ENCODE results near the gene PKP2. TPM values are rescaled to one million over a fixed set of nuclear protein-coding genes. Genes with fewer than 3 reads are reported as not detected.
"Not testable (repeated sequence)": the region's sequence is repeated elsewhere in the genome, so short reads cannot be mapped to it uniquely, and the experiment has no call there.

Gene PKP2
- total RNA-seq, 1 donor from 2014 or later: 1.5 TPM

GRCh38 chr12:32868885-32869284 lies 27.7 kb downstream of the PKP2 start:
- DNase-seq (ENCODE audit: extremely low read depth, low read depth, low spot score): no peak

- DNase-seq (ENCODE audit: extremely low read depth, low read depth, low spot score): no peak
These were observed 31.8 kb downstream of the PKP2 start for GRCh38 chr12:32864731-32865130.

DNA sequence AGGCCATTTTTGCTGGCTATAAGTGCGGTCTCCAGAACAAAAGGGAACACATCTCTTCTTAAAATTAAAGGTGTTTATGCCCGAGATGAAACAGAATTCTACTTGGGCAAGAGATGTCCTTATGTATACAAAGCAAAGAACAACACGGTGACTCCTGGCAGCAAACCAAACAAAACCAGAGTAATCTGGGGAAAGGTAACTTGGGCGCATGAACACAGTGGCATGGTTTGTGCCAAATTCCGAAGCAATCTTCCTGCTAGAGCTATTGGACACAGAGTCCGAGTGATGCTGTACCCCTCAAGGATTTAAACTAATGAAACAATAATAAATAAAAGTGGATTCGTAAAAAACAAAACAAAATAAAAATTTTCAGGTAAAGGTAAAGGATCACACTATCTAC lies 33.4 kb downstream of the PKP2 start:
- no peak for DNase-seq (ENCODE audit: extremely low read depth, low read depth, low spot score)

- DNase-seq (ENCODE audit: extremely low read depth, low read depth, low spot score): not testable (repeated sequence)
These were observed 34.9 kb downstream of the PKP2 start for GRCh38 chr12:32861658-32862057.

DNA sequence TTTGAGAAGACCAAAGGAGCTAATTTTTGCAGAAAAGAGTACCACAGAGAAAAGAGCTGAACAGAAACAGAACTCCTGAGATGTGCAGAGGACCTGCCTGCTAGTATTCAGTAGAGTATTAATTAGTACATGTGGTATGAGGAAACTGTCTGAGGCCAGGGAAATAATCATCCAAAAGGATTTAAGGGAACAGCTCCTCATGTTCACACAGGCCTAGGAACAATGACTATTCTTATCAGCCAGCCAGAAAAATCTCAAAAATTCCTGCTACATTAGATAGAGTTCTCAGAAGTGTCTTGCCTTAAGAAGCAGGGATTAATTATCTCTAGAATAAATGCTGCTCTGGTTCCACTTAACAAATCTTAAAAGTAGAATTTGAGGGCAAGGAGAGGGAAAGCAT lies 36.4 kb downstream of the PKP2 start:
- DNase-seq (ENCODE audit: extremely low read depth, low read depth, low spot score): no peak

DNA sequence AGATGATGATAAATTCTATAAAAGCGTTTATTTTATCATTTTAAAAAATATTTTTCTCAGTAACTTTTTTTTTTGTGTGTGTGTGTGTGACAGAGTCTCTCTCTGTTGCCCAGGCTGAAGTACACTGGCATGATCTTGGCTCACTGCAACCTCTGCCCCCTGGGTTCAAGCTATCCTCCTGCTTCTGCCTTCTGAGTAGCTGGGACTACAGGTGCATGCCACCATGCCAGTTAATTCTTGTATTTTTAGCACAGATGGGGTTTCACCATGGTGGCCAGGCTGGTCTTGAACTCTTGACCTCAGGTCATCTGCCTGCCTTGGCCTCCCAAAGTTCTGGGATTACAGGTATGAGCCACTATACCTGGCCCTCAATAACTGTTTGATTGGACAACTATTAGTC lies 37.2 kb downstream of the PKP2 start:
- no peak for DNase-seq (ENCODE audit: extremely low read depth, low read depth, low spot score)

DNA sequence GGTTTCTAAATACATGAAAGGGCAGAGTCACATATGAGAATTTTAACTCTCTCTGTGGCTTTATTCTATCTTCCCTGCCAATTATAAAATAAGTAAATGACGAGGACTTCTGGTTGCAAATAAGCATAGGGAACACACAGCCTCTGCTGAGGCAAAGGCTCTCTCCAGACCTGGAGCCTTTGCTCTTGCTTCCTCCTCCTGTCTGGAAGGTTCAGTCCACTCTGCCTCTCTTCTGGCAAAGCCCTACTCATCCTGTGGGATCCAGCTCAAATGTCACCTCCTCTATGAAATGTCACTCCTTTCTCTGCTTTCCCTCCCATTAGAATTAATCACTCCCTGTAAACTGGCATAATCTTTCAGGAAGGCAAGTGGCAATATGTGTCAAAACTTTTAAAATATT lies 41.9 kb downstream of the PKP2 start:
- DNase-seq (ENCODE audit: extremely low read depth, low read depth, low spot score): no peak

DNA sequence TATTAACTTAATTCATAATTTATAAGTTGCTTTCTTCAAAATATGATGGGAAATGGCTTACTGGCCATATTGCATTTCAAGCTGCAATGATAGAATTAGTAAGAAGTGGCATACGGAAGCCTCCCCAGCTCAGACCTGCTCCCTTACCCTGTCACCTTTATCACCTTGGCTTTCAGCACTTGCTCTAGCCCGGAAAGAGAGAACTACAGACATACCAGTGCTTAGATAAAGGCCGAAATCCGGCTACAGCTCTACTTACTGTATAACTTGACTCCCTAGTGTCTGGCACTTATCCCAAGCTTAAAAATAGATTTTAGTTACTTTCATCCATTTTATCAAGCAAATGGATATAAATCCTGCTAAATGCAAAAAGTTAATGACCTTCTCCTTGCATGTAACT lies 42.5 kb downstream of the PKP2 start:
- DNase-seq (ENCODE audit: extremely low read depth, low read depth, low spot score): no peak

DNA sequence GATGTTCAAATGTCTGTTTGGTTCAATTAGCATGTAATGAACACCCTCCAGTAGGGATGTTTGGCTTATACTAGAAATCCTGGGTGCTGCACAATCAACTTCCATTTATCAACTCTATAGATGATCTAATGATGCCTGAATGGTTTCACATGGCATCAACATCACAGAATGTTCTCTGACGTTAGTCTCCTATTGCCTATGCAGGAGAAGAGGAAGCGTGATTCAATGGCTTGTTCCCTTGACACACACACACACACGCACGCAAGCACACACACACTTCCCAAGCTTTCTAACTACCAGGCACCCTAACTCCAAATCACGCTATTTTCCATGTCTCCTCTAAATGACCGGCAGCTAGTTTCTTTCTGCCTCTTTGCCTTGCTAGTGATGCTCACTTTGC lies 49.3 kb downstream of the PKP2 start:
- no peak for DNase-seq (ENCODE audit: extremely low read depth, low read depth, low spot score)

DNA sequence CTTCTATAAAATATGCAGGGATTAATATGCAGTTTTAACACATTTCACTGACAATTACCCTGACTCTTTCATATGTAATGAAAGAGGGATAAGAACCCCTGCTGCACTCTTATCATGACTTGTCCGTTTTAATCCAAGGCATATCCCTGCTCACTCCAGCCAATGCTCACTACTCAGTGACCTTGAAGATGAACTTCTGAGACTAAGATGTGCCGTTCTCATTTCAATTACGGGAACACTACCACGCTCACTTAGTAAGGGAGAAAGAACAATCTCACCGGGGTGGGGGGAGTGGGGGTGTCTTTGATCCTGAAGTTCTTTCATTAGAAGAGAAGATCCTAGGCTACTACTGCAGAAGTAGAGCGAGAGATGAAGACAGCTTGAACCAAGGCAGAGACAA lies 50.5 kb downstream of the PKP2 start:
- no peak for DNase-seq (ENCODE audit: extremely low read depth, low read depth, low spot score)

GRCh38 chr12:32843528-32844095 lies 53.0 kb downstream of the PKP2 start:
- DNase-seq (ENCODE audit: extremely low read depth, low read depth, low spot score): no peak

DNA sequence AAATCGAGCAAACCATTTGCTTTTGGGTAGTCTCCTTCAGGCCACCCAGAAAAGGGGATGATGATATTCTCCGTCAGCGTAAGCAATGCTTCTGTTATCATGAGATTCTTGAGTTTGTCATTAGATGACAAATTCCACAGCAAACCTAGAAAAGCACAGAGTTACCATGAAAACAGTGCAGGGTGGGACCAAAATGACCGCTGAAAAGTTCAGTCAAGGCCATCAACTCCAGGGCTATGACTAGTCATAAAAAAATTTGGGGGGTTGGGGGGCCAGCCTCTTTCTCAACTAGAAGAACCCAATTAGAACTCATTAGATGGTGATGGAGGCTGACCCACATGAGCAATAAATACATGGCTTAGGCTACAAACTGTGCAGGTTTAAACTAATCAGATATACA lies 55.5 kb downstream of the PKP2 start:
- no peak for DNase-seq (ENCODE audit: extremely low read depth, low read depth, low spot score)

- no peak for DNase-seq (ENCODE audit: extremely low read depth, low read depth, low spot score)
These were observed 56.7 kb downstream of the PKP2 start for GRCh38 chr12:32839828-32840227.

DNA sequence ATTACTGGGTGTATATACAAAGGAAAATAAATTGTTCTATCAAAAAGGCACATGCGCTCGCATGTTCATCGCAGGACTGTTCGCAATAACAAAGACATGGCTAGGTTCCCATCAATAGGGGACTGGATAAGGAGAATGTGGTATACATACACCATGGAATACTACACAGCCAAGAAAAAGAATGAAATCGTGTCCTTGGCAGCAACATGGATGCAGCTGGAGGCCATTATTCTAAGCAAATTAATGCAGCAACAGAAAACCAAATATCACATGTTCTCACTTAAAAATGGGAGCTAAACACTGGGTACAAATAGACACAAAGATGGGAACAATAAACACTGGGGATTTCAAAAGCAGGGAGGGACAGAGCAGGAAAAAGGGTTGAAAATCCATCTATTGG lies 58.6 kb downstream of the PKP2 start:
- DNase-seq (ENCODE audit: extremely low read depth, low read depth, low spot score): no peak

DNA sequence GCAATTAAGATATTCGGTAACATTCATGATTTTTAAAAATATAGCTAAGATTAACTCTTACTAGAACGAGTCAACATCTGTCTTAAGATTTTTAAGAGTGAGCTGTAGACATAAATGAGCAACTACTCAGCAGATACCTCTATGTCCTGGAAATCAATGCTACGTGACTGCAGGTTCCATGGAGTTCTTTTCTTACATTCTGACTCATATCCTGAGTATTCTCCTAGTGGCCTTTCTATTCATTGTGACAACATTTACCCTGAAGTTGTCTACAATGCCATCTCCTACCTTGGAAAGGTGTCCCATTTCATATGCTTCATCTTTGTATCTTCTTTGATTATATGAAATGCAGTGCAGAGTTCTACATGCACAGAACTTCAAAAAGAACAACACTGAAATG lies 59.9 kb downstream of the PKP2 start:
- no peak for DNase-seq (ENCODE audit: extremely low read depth, low read depth, low spot score)

DNA sequence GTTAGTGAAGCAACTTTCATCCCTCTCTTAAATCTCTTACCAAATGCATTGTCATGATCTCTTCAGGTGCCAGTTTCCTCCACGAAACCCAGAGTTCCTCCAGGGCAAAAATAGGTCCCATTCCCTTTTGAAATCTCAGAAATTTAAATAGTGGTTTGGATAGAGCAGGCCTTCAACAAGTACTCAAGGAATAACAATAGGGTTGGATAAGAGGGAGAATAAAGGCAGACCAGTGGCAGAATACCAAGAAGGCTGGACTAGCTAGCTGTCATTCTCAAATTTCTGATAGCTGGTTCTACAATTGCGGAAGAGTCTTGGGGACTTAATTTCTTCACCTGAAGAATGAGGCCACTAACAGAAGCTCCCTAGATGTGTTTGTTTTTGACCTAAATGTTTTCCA lies 62.5 kb downstream of the PKP2 start:
- no peak for DNase-seq (ENCODE audit: extremely low read depth, low read depth, low spot score)

DNA sequence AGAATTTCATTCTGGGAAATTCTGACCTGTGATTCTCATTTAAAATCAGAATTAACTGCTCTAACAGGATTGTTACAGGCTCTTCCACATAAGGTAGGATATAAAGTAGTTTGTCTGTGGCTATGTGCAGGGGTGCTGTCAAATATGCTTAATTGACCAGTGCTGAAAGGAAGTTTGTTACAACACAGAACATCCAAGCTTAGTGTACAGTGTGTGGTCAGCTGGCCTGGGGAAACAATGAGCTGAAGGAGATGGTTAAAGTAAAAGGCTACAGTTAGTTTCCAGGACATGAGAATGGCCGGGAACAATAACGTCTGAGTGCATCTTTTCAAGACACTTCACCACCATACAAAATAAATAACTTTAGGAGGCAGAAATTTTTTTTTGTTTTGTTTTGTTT lies 68.0 kb downstream of the PKP2 start:
- no peak for DNase-seq (ENCODE audit: extremely low read depth, low read depth, low spot score)

DNA sequence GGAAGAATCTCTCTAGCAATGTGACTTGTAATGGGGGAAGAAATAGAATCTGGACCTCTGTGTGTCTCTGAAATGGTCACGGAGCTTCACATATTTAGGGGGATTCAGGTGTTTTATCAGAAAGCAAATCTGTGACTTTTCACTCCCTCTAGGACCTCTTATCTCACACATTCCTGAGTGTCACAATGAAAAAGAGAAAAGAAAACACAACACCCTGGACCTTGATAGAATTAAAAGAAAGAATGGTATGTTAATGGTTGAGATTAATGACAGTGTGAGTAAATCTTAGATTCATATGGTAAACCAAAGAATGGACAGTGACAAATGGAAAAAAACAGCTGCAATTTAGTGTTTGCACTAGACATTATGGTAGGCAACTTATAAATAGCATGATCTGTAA lies 68.5 kb downstream of the PKP2 start:
- no peak for DNase-seq (ENCODE audit: extremely low read depth, low read depth, low spot score)

DNA sequence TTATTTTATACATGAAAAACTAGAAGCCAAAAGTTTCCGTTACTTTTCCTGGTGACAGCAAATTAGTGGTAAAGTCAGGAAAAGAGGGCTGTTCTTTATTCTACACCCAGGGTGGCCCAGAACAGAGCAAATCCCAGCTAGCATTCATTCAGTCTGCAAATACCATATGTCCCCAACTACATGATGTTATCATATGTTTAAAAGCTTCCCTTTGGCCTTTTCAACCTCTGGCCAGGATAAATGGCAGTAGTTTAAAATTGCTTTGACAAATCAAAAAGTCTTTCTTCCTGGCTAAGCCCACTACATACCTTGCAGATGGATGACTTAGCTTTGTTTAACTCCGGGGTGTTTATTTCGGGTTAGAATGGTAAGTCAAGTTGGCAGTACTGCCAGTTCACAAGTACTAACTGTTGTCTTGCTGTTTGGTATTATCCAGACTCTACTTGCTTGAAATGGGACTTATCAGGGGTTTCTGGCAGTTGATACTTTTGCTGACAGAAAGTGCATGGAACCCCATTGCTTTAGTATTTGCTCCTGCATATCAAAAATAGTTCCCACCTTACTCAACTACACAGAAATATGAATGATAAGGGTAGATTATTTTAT lies 69.7 kb downstream of the PKP2 start:
- no peak for DNase-seq (ENCODE audit: extremely low read depth, low read depth, low spot score)

DNA sequence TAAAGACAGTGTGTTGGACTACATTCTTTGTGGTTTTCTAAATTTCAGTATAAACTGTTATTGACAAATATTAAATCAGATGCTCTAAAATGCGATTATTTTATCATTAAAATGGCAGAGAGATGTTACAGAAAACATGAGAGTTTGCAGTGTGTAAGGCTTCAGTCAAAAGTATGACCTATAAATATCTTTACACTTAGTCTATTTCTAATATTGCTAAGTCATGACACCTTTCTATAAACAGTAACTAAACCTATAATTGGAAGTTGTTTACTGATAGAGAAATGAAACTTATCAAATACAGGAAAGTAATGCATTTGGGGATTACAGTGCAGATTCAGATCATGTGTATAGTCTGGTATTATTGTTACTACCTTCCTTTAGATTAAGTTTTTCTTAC lies 72.0 kb downstream of the PKP2 start:
- no peak for DNase-seq (ENCODE audit: extremely low read depth, low read depth, low spot score)

DNA sequence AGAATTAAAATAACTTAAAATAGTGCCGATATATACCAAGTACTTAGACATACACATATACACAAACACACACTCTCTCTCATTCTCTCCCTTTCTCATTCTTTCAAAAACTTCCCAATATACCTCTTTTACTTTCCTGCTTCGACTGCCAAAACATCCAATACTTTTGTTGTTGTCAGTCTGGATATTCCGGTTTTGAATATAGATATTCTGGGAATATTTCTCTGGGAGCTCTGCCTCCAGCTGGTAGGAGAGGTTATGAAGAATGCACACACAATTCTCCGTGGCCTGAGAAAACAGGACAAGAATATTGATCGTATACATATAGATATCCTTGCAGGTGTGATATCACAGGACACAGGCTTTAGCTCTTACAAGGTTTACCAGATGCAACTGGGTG lies 74.2 kb downstream of the PKP2 start:
- no peak for DNase-seq (ENCODE audit: extremely low read depth, low read depth, low spot score)

DNA sequence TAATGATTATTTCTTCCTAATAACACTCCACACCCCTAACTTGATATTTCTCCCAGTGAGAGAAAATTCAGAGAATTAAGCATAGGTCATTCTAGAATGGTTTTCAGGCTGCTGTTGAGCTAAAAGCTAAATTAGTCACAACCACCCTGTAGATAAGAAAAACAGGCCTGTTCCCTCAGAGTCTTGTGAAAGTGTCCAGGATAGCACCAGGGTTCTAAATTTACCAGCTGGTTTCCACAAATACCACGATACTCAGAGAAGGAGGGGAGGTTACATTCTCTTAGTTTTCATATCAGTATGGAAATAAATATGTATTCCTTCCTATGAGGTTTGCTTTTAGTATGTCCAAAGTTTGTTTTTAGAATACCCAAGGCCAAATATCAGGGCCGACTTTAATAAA lies 74.9 kb downstream of the PKP2 start:
- DNase-seq (ENCODE audit: extremely low read depth, low read depth, low spot score): no peak

DNA sequence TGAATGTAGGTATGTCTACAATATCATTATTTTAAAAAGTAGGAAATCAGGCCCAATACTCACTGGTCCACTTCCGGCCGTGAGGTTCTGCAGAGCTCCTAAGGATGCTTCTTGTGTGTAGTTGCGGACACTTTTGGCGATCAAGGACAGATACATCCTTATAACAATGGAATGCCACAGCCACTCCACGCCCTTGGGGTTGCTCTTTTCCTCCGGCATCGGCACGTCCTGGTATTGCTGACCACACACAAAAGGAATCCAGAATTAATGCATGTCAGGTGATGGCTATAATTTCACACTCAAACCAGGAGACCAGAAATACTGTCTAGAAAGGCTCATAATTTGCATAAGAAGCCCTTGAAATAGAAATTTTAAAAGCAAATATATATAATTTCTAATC lies 75.3 kb downstream of the PKP2 start:
- DNase-seq (ENCODE audit: extremely low read depth, low read depth, low spot score): no peak

Data from glomerular endothelial cell (primary cell).